Fibroblast of the aortic adventitia (primary cell): Measurements from ENCODE around the gene GALNT6. TPM values are rescaled to one million over a fixed set of nuclear protein-coding genes. Genes with fewer than 3 reads are reported as not detected.

ENCODE experiments used
- DNase-seq: peaks from one replicate; pipeline ENCODE4 v3.0.0-alpha.2; 2010; ENCODE audit warnings: low read depth
- H3K4me3 ChIP-seq: 2 replicates; pipeline ENCODE4 v1.5.1; 2011; ENCODE audit warnings: low read depth, mild to moderate bottlenecking, control low read depth, low read length, moderate library complexity
- CTCF ChIP-seq: IDR thresholded peaks from 2 replicates; pipeline ENCODE4 v1.5.1; 2011; ENCODE audit warnings: mild to moderate bottlenecking, low read length, control low read depth, inconsistent platforms; ENCODE audit not compliant: insufficient read depth
- total RNA-seq: library from RNA; depleted of rRNA; stranded (reverse); fragments of >200 nt; gene quantifications from 2 replicates; pipeline ENCODE4 v1.2.3, GENCODE V29; 2012; ENCODE audit warnings: low replicate concordance

Gene GALNT6
- total RNA-seq, 1 donor, result 22.1 TPM

- no peak for TF ChIP-seq CTCF
- no peak for DNase-seq
Measured at GRCh38 chr12:51401020-51401419, 9.8 kb upstream of the GALNT6 start.

DNA sequence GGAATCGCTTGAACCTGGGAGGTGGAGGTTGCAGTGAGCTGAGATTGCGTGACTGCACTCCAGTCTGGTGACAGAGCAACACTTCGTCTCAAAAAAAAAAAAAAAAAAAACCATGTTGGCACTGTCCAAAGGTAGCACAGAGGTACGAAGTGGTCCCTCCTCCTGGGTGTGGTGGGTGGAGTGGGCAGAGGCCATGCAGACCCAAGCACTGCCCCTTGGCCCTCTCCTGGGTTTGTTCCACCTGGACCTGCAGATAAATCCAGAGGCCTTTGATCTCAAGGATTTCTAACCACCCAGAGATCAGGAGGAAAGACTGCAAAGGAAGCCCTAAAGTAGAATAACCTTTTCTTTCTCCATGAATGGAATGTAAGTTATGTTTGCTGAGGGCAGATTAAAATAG, 8.7 kb upstream of the GALNT6 start:
- DNase-seq, result no peak
- H3K4me3 ChIP-seq, result no peak overlapping the region
- no peak for TF ChIP-seq CTCF

More at GRCh38 chr12:51401020-51401419, 9.8 kb upstream of the GALNT6 start:
- no peak overlapping the region for H3K4me3 ChIP-seq

DNA sequence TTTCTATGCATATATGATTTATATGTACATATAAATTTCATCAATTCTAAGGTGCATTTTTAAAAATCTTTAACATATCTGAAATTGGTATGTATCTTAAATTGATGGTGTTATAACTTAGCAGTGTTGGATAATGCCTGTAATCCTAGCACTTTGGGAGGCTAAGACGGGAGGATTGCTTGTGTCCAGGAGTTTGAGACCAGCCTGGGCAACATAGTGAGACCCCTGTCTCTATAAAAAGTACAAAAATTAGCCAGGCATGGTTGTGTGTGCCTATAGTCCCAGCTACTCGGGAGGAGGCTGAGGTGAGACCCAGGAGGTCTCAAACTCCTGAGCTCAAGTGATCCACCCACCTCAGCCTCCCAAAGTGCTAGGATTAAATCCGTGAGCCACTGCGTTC, 6.5 kb upstream of the GALNT6 start:
- no peak for DNase-seq
- no peak overlapping the region for H3K4me3 ChIP-seq
- TF ChIP-seq CTCF, result no peak

- TF ChIP-seq CTCF, result no peak
- no peak for DNase-seq
- H3K4me3 ChIP-seq, result no peak overlapping the region
Measured at GRCh38 chr12:51395283-51396230, 4.4 kb upstream of the GALNT6 start.

DNA sequence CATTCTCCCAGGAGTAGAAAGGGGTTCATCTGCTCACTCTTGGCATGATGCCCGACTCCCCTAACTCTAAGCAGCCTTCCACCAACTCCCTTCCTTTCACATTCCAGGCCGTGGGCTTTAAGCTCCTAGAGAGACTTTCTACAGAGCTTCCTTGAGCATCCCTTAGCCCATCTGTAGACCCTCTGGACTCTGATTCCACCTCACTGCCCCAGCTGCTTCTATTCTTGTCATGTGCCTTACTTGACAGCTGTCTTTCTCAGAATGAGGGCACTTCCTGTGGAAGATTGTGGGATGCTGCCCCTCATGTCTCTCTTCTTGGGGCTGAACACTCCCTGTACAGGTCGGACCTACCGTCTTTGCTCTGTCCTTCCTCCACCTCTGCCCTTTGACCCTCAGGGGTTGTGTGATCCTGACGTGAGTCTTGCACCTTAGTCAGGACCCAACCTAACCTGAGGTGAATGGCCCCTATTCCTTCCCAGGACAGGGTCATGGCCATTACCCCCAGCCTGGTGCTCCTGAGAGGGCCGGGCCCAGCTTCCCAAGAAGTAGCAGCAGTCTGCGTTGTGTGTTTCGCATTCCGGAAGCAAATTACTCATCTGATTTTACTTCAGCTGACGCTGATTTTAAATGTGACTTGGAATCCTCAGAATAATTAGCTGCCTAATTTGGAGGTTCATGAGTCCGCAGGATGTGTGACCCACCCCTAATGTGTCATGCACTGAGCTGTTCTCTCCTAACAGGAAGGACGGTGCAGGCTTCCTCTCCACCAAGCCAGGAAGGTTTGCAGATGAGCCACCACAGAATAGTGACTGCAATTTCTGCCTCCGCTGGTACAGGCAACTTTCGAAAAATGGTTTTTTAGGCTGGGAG, 2.7 kb upstream of the GALNT6 start:
- peak; percentile 64 for DNase-seq
- no peak overlapping the region for H3K4me3 ChIP-seq
- no peak for TF ChIP-seq CTCF

- peak; percentile 35 for DNase-seq
- TF ChIP-seq CTCF, result peak; percentile 26
- no peak overlapping the region for H3K4me3 ChIP-seq
Measured at GRCh38 chr12:51392556-51393237, 1.5 kb upstream of the GALNT6 start.
